GM18867 (cell line): ENCODE measurements around the gene SARDH.

Experiments used
- ATAC-seq: cut with Tn5 transposase; IDR thresholded peaks from one replicate; pipeline ENCODE4 v1.9.1; 2021; ENCODE audit warnings: mild to moderate bottlenecking, moderate library complexity; ENCODE audit not compliant: unreplicated experiment

The SARDH gene

GRCh38 chr9:133735931-133736330 is 2.2 kb downstream of the SARDH start:
- no peak for ATAC-seq

- no peak for ATAC-seq
Measured at GRCh38 chr9:133735415-133735775, 2.8 kb downstream of the SARDH start.

DNA sequence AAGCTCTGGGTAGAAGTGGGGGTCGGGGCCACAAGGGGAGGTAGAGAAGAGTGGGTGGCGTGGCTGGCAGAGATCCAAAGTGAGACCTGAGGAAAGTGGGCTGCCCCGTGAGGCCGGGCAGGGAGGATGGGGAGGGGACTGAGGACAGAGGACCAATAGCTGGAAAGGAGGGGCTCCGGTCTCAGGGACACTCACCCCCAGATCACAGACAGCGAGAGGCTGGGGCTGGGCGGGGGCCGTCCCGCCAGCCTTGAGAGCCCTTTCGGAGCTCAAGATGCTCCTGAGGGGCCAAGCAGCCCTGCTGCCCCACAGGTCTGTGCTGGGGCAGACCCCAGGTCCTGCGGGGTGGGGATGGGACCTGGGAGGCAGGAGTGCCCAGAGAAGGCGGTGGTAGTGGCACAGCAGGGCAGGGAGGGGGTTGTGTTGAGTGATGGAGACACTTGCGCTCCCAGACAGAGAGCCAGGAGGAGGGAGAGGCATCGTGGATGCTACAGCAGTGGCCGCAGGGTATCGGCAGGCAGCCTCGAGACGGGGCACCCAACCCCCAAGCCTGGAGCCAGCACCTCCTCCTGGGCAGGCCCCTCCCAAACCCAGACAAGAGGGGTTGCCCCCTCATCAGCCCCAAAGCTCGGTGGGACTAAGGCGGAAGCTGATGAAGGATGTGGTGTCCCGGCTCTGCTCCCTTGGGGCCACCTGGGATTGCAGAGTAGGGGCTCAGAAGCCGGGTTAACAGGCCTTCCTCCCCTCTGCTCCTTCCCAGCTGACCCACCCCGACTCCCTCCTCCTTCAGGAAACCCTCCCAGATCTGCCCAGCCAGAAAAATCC is 3.4 kb downstream of the SARDH start:
- ATAC-seq: no peak

DNA sequence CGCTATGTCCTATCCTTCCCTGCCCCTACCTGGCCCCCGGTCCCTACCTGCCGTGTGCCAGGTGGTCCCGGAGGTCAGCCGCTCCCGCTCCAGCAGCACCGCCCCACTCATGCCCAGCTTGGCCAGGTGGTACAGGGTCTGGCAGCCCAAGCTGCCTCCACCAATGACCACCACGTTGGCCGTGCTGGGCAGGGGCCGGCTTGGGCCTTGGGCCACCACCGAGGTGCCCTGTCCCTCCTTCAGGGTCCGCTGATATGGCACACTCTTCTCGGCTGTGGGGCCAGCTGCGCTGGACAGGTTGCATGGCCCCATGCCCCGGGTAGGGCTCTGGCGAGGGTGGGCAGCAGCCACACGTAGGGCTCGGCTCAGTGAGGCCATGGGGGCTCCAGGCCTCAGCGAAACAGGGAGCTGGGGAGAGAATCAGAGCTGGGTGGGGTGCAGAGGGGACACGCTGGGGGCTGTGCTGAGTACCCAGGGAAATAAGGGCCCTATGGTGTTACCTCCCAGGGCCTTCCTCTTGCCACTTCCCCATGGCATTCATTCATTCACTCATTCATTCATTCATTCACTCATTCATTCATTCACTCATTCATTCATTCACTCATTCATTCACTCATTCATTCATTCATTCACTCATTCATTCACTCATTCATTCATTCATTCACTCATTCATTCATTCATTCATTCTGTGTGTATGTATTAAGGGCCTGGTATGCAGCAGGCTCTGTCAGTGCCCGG is 4.2 kb downstream of the SARDH start:
- no peak for ATAC-seq

- ATAC-seq: no peak
Measured at GRCh38 chr9:133733421-133733795, 4.7 kb downstream of the SARDH start.

- no peak for ATAC-seq
Measured at GRCh38 chr9:133732639-133733408, 5.3 kb downstream of the SARDH start.

GRCh38 chr9:133731876-133732638 is 6.1 kb downstream of the SARDH start:
- ATAC-seq: no peak

DNA sequence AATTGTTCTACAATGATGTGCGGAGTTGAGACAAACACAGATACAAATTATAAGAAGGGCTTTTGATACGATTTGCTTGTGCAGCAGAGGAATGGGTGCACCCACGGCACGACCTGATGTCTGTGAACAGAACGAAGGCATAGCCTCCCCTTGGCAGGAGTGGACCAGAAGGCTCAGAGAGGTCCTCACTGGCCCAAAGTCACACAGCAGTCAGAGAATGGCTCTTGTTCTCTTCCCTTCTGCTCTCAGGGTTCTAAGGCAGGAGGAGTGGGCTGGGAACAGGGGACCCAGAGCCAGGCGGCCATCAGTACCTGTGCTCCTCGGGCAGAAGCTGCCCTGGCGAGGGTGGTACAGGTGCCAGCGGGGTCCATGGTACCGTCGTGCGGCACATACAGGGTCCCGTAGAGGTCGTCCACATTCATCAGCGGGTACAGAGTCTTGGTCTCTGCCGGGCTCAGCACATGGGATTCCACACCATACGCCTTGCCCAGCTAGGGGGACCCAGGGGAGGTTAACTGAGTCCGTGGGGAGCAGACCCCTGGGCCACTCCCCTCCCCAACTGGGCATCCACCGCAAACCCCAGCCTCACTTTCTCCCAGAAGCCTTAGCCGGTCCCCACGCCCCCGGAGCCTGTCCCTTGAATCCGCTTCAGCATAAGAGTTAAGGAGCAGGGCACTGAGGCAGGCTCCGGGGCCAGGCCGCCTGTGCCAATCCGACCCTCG is 7.0 kb downstream of the SARDH start:
- ATAC-seq: no peak

- no peak for ATAC-seq
Measured at GRCh38 chr9:133729617-133730281, 8.4 kb downstream of the SARDH start.

DNA sequence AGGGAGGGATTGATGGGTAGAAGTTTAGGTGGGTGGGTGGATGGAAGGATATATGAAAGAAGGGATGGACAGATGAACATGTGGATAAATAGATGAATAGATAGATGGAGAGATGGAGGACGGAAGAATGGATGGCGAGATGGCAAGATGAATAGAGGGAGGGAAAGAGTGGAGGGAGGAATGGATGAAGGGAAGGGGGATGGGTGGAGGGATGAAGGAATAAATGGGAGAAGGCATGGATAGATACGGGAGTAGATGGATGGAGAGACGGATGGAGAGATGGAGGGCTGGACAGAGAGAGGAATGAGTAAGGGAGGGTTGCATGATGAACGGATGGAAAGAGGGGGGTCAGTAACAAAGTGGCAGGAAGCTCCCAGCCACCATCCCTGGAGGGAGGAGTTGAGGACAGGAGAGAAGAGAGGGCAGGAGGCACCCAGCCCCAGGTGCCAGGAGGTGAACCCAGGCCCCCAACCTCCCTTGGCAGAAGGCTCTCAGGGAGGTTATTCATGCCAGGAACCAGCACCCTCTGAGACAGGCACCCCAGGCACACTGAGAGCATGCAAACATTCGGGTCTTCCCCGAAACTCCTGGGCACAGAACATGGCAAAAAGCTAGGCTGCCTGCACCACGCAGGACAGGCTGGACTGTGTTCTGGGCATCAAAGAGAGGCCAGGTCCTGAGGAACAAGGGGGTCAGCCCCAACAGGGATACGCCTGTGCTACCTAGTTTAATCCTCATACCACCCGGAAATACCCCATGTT is 9.1 kb downstream of the SARDH start:
- ATAC-seq: no peak

- ATAC-seq: no peak
Measured at GRCh38 chr9:133727876-133728441, 10.2 kb downstream of the SARDH start.

GRCh38 chr9:133727277-133727875 is 10.8 kb downstream of the SARDH start:
- no peak for ATAC-seq

DNA sequence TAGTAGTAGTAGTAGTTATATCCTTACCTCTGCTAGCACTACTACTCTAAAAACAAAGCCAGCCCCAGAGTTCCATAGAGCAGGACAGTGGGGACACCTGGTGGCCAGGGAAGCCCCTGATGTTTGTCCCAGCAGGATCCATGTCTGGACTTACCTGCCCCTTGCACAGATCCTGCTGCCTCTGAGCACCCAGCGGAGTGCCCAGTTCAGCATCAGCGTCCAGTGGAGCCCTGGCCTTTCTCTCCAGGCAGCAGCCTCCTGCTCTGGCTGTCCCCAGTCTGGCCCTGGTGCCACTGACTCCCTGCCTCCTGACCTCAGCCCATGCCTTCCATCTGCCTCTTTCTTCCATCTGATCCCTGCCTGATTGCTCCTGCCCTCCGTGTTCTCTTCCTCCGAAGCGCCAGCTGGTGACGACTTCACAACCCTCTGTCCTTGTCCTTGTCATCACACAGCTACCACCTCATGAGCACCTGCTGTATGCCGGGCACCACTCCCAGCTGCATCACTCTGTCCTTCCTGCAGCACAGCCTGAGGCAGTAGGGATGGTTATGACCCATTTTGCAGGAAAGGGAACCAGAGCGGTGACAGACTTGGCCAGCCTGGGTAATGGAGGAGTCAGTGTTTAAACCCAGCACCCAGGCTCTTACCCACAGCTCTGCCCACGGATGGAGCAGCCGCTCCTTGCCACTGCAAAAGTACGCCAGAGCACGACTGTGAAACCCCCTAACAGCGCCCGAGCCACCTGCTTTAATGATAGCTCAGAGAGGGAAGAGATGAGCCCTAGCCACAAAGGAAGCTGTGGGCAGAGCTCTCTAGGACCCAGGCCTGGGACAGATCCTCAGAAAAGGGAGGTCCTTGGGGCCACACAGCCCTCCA is 11.5 kb downstream of the SARDH start:
- ATAC-seq: no peak

DNA sequence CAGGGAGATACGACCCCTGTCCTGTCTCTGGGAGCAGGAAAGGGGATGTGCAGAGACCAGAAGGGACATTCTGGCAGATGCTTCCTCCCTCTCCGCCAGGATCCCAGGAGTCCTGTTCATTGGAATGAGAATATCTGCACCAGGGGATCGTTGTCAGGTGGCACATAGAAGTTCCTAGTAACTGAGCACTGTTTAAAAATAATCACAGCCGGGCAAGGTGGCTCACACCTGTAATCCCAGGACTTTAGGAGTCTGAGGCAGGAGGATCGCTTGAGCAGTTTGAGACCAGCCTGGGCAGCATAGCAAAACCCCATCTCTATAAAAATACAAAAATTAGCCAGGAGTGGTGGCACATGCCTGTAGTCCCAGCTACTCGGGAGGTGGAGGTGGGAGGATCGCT is 12.3 kb downstream of the SARDH start:
- ATAC-seq: no peak

- ATAC-seq: no peak
Measured at GRCh38 chr9:133718563-133719315, 19.4 kb downstream of the SARDH start.
